ENCODE results near the gene CXCL11.

The CXCL11 gene

GRCh38 chr4:76022031-76022430 lies 13.8 kb downstream of the CXCL11 start:
- Histone ChIP-seq H3K27me3 (ENCODE audit: insufficient read depth, low read depth, severe bottlenecking) (no peaks in the 10 kb centered on the region), H3K9me3 (ENCODE audit: severe bottlenecking) (no peaks in the 10 kb centered on the region), H3K36me3 (no peaks in the 10 kb centered on the region), H3K4me3 (ENCODE audit: low read depth, low read length) (no peak overlapping the region), H3K27ac (no peak overlapping the region)
- TF ChIP-seq CTCF (IDR thresholded peaks at IDR 0.05; ENCODE audit: low read depth, low read length), result no peak
- DNase-seq, result no peak

GRCh38 chr4:76017056-76017686 lies 18.7 kb downstream of the CXCL11 start:
- Histone ChIP-seq H3K36me3 (no peaks in the 10 kb centered on the region), H3K9me3 (ENCODE audit: severe bottlenecking) (no peaks in the 10 kb centered on the region), H3K27ac (no peak overlapping the region), H3K27me3 (ENCODE audit: insufficient read depth, low read depth, severe bottlenecking) (no peaks in the 10 kb centered on the region), H3K4me3 (ENCODE audit: low read depth, low read length) (no peak overlapping the region)
- TF ChIP-seq CTCF (IDR thresholded peaks at IDR 0.05; ENCODE audit: low read depth, low read length), result no peak
- no peak for DNase-seq

GRCh38 chr4:76016393-76016792 lies 19.5 kb downstream of the CXCL11 start:
- TF ChIP-seq CTCF (IDR thresholded peaks at IDR 0.05; ENCODE audit: low read depth, low read length), result no peak
- Histone ChIP-seq H3K27me3 (ENCODE audit: insufficient read depth, low read depth, severe bottlenecking) (no peaks in the 10 kb centered on the region), H3K4me3 (ENCODE audit: low read depth, low read length) (no peak overlapping the region), H3K36me3 (no peaks in the 10 kb centered on the region), H3K9me3 (ENCODE audit: severe bottlenecking) (no peaks in the 10 kb centered on the region), H3K27ac (no peak overlapping the region)
- no peak for DNase-seq

GRCh38 chr4:76013540-76013939 lies 22.3 kb downstream of the CXCL11 start:
- no peak for TF ChIP-seq CTCF (IDR thresholded peaks at IDR 0.05; ENCODE audit: low read depth, low read length)
- Histone ChIP-seq H3K4me3 (ENCODE audit: low read depth, low read length) (no peak overlapping the region), H3K36me3 (no peaks in the 10 kb centered on the region), H3K27ac (no peak overlapping the region), H3K27me3 (ENCODE audit: insufficient read depth, low read depth, severe bottlenecking) (no peaks in the 10 kb centered on the region), H3K9me3 (ENCODE audit: severe bottlenecking) (no peaks in the 10 kb centered on the region)
- no peak for DNase-seq

- no peak for DNase-seq
- no peaks in the 10 kb centered on the region for H3K27me3 ChIP-seq (ENCODE audit: insufficient read depth, low read depth, severe bottlenecking)
- no peaks in the 10 kb centered on the region for H3K9me3 ChIP-seq (ENCODE audit: severe bottlenecking)
- no peak overlapping the region for H3K4me3 ChIP-seq (ENCODE audit: low read depth, low read length)
- no peaks in the 10 kb centered on the region for H3K36me3 ChIP-seq
- H3K27ac ChIP-seq, result no peak overlapping the region
- no peak for TF ChIP-seq CTCF (IDR thresholded peaks at IDR 0.05; ENCODE audit: low read depth, low read length)
Observed at GRCh38 chr4:76012388-76012801, 23.5 kb downstream of the CXCL11 start.
